MCF 10A (cell line): ENCODE measurements around the gene ISG20L2. TPM values are rescaled to one million over a fixed set of nuclear protein-coding genes. Genes with fewer than 3 reads are reported as not detected.

Experiments used
- BruUV-seq: library from RNA; stranded (reverse); fragments of 400-500 nt; replicated peaks from 2 replicates; lab custom pipeline; 2021; lab: Mats Ljungman, UMichigan
- CTCF ChIA-PET: fragments of 300-600 bp; sonication (Branson Sonifier 250); formaldehyde crosslinking; extraction: SDS; loops from one replicate; lab custom pipeline; 2021; ENCODE audit warnings: antibody characterized with exemption, inconsistent platforms; lab: Yijun Ruan, JAX
- POLR2A ChIA-PET: fragments of 300-600, 350-650 bp; sonication (Branson Sonifier 250); formaldehyde crosslinking; extraction: SDS; loops from one replicate; lab custom pipeline; 2020; ENCODE audit warnings: antibody characterized with exemption, inconsistent platforms; lab: Yijun Ruan, JAX
- DNase-seq: peaks from one replicate; pipeline ENCODE4 v3.0.0-alpha.2; 2018; ENCODE audit not compliant: unreplicated experiment
- H3K27ac Mint-ChIP-seq: one replicate; pipeline ENCODE4 v1.8.0; 2022; ENCODE audit warnings: mild to moderate bottlenecking, low read depth, mixed read lengths; ENCODE audit not compliant: unreplicated experiment
- H3K27me3 Mint-ChIP-seq: one replicate; pipeline ENCODE4 v1.8.0; 2022; ENCODE audit warnings: mixed read lengths; ENCODE audit not compliant: insufficient read depth, unreplicated experiment
- H3K36me3 Mint-ChIP-seq: one replicate; pipeline ENCODE4 v1.8.0; 2022; ENCODE audit warnings: mild to moderate bottlenecking, moderate library complexity, mixed read lengths; ENCODE audit not compliant: insufficient read depth, unreplicated experiment
- H3K4me1 Mint-ChIP-seq: one replicate; pipeline ENCODE4 v1.8.0; 2022; ENCODE audit warnings: mixed read lengths; ENCODE audit not compliant: insufficient read depth, unreplicated experiment
- H3K4me3 Mint-ChIP-seq: one replicate; pipeline ENCODE4 v1.8.0; 2022; ENCODE audit warnings: mild to moderate bottlenecking, moderate library complexity, mixed read lengths; ENCODE audit not compliant: unreplicated experiment
- H3K9me3 Mint-ChIP-seq: one replicate; pipeline ENCODE4 v1.8.0; 2022; ENCODE audit warnings: mixed read lengths; ENCODE audit not compliant: unreplicated experiment
- intact Hi-C: fragments of 100-400 bp; cut with micrococcal nuclease; formaldehyde crosslinking; loops from 2 replicates; pipeline ENCODE4 v1.14.1; 2022
- total RNA-seq: library from RNA; stranded (reverse); gene quantifications from 2 replicates; pipeline ENCODE4 v1.2.3, GENCODE V29; 2022
- TF ChIP-seq, protein P1 (sequence below): fragments of 200-600 bp; IDR thresholded peaks from one replicate; pipeline ENCODE4 v1.8.0; 2022; ENCODE audit warnings: antibody characterized with exemption, mild to moderate bottlenecking; ENCODE audit not compliant: unreplicated experiment

Gene ISG20L2
- total RNA-seq, 1 experiment from 2014 or later = 57.5 TPM

DNA sequence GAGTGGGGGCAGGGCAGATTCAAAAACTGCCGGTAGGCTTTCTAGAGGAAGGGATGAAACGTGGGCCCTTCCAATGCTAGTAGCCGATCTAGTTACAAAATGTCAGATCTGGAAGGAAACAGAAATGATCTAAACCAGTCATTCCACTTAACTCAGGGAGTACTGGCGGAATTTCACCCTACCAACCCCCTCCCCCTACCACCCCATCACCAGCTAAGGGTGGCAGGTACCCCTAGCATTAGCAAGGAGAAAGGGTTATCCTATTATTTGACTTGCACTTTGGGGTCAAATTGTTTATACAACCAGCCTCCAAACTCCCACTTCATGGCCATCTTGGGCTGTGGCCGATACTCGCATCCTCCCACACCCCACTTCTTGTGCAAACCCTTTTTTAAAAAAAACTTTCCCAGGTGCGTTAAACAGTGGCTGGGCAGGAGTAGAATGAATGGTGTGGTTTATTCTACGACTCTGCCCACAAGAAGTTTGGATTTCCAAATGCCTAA is 13.0 kb upstream of the ISG20L2 start:
- no peaks in the 10 kb centered on the region for H3K9me3 Mint-ChIP-seq
- no peaks in the 10 kb centered on the region for H3K27me3 Mint-ChIP-seq
- BruUV-seq = TSS peak; percentile 65
- ChIA-PET CTCF (interaction anchor here (0.6 to 10.3 kb wide), 7 partner anchors 9 to 105 kb away, joined by 3 to 136 read pairs (median 4); partner anchors contain the start of genes ISG20L2 and METTL25B), POLR2A (interaction anchor here (0.6 to 10.4 kb wide), 21 partner anchors 10 to 690 kb away, joined by 3 to 375 read pairs (median 4); partner anchors contain the start of genes CCT3, HDGF, ISG20L2 and MEF2D)
- DNase-seq = no peak
- H3K4me1 Mint-ChIP-seq = peaks cover 35% of the 10 kb centered on the region
- TF ChIP-seq, protein P1, sequence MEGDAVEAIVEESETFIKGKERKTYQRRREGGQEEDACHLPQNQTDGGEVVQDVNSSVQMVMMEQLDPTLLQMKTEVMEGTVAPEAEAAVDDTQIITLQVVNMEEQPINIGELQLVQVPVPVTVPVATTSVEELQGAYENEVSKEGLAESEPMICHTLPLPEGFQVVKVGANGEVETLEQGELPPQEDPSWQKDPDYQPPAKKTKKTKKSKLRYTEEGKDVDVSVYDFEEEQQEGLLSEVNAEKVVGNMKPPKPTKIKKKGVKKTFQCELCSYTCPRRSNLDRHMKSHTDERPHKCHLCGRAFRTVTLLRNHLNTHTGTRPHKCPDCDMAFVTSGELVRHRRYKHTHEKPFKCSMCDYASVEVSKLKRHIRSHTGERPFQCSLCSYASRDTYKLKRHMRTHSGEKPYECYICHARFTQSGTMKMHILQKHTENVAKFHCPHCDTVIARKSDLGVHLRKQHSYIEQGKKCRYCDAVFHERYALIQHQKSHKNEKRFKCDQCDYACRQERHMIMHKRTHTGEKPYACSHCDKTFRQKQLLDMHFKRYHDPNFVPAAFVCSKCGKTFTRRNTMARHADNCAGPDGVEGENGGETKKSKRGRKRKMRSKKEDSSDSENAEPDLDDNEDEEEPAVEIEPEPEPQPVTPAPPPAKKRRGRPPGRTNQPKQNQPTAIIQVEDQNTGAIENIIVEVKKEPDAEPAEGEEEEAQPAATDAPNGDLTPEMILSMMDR = no peak
- H3K36me3 Mint-ChIP-seq = peaks cover 76% of the 10 kb centered on the region
- peak overlapping the region; percentile 100 for H3K4me3 Mint-ChIP-seq
- H3K27ac Mint-ChIP-seq = peak overlapping the region; percentile 98
- intact Hi-C loops = loop anchor here (2.0 to 10.0 kb wide), 2 partner anchors 25 to 237 kb away; partner anchors contain the start of genes MEF2D and PRCC

DNA sequence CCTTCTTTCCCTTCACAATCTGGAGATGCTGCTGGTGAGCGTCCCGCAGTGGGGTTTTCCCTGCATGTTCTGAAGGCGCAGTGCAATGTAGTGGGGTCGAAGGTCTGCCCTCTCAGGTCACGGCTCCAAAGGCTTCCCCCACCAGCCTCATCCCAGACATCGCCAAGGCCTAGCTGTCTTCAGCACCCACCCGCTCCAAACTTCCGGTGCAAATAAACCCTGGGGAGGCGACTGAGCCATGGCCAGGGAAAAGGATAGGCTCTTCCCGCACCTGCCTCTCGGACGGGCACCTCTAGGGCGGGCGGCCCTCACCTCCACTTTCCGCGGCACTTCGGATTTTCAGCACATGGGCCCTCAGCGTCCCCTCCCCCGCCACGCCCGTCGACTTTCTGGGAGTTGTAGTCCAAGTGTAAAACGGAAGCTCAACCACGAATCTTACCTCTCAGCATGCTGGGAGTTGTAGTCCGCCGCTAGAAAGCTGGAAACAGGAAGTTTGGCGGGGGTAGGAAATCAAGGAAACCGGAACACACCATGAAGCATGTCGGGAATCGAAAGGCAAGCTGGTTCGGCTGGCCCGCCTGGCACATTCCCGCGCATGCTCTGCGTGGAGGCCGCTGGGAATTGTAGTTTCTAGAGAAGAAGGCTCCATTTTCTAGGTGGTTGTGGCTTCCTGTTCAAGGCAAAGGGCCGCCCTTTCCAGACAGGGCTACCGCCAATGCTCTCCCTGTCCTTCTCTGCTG is 12.3 kb upstream of the ISG20L2 start, which contains the start of gene MRPL24:
Gene MRPL24 (minus strand): TSS at position 348 of the 740 bp plus-strand sequence. CDS start 2,384 bp downstream, outside the sequence.
- CTCF ChIA-PET = interaction anchor here (0.6 to 10.3 kb wide), 11 partner anchors 8 to 150 kb away, joined by 3 to 136 read pairs (median 4); partner anchors contain the start of genes ISG20L2, METTL25B and PRCC
- H3K4me1 Mint-ChIP-seq = peaks cover 30% of the 10 kb centered on the region

DNA sequence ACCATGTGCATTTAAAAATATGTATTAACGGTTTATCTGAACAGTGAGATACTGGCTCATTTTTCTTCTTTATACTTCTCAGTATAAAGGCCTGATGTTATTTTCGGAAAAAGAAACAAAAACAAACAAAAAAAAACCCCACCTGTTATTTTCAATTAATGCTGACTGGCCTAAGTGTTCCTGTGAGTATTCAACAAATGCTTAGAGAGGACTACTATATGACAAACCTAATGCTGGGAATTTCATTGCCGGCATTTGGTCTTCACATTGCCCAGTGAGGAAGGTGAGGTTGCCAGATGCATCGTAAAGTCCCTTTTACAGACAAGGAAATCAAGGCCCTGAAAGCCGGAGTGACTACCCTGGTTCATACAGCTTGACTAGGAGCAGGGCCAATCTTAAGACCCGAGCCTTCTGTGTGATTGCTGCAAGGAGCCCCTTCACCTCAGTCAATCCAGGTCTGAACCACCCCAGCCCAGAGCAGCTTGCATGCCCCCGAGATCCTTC is 11.7 kb upstream of the ISG20L2 start:
- Mint-ChIP-seq H3K27ac (peak overlapping the region; percentile 98), H3K36me3 (peaks cover 81% of the 10 kb centered on the region), H3K27me3 (no peaks in the 10 kb centered on the region), H3K9me3 (no peaks in the 10 kb centered on the region), H3K4me1 (peaks cover 23% of the 10 kb centered on the region), H3K4me3 (peak overlapping the region; percentile 100)
- BruUV-seq = TSS peak; percentile 3
- DNase-seq = peak; percentile 44
- ChIA-PET CTCF (interaction anchor here (0.6 to 10.3 kb wide), 7 partner anchors 12 to 79 kb away, joined by 3 to 136 read pairs (median 4); partner anchors contain the start of genes ISG20L2, METTL25B and PRCC), POLR2A (interaction anchor here (0.9 to 10.4 kb wide), 13 partner anchors 11 to 689 kb away, joined by 3 to 375 read pairs (median 5); partner anchors contain the start of genes CCT3, HDGF, ISG20L2 and METTL25B)
- intact Hi-C loops = loop anchor here (2.0 to 10.0 kb wide), 2 partner anchors 27 to 235 kb away; partner anchors contain the start of genes MEF2D and PRCC
- TF ChIP-seq, protein P1 = no peak

More for the DNA sequence above, 12.3 kb upstream of the ISG20L2 start, which contains the start of gene MRPL24:
- peak; percentile 100 for DNase-seq
- no TSS peak for BruUV-seq
- Mint-ChIP-seq H3K4me3 (peak within 1 kb of the TSS; percentile 100), H3K27me3 (no peaks in the 10 kb centered on the region), H3K9me3 (no peaks in the 10 kb centered on the region), H3K36me3 (peaks cover 81% of the 10 kb centered on the region), H3K27ac (peak within 1 kb of the TSS; percentile 98)
- TF ChIP-seq, protein P1 = no peak
- POLR2A ChIA-PET = interaction anchor here (0.6 to 10.4 kb wide), 21 partner anchors 11 to 689 kb away, joined by 3 to 375 read pairs (median 4); partner anchors contain the start of genes CCT3, HDGF, ISG20L2 and MEF2D
- intact Hi-C loops = loop anchor here (2.0 to 10.0 kb wide), 2 partner anchors 26 to 236 kb away; partner anchors contain the start of genes MEF2D and PRCC
